NT2/D1 (cell line): ENCODE data around the gene NRCAM.
"Not testable (repeated sequence)": the region's sequence is repeated elsewhere in the genome, so short reads cannot be mapped to it uniquely, and the experiment has no call there.

Experiments
- DNase-seq: peaks from one replicate; pipeline ENCODE4 v3.0.0-alpha.2; 2011; ENCODE audit warnings: low read depth, low spot score
- H3K27me3 ChIP-seq: 2 replicates; pipeline ENCODE4 v1.6.0; 2011; ENCODE audit warnings: mild to moderate bottlenecking; ENCODE audit not compliant: insufficient read length, insufficient read depth
- H3K36me3 ChIP-seq: 2 replicates; pipeline ENCODE4 v1.6.1; 2011; ENCODE audit warnings: mild to moderate bottlenecking, low read length, mixed read lengths; ENCODE audit not compliant: insufficient read depth, insufficient read length
- H3K4me1 ChIP-seq: 2 replicates; pipeline ENCODE4 v1.5.1; 2011; ENCODE audit not compliant: insufficient read depth, insufficient read length
- H3K4me3 ChIP-seq: 2 replicates; pipeline ENCODE4 v1.5.1; 2011; ENCODE audit warnings: low read depth; ENCODE audit not compliant: insufficient read length
- H3K9ac ChIP-seq: 2 replicates; pipeline ENCODE4 v1.6.0; 2011; ENCODE audit warnings: low read depth; ENCODE audit not compliant: insufficient read length
- H3K9me3 ChIP-seq: 2 replicates; pipeline ENCODE4 v1.5.1; 2011; ENCODE audit warnings: mild to moderate bottlenecking, low read length; ENCODE audit not compliant: insufficient read depth
- SUZ12 ChIP-seq: IDR thresholded peaks from 2 replicates; pipeline ENCODE4 v1.6.1; 2011; ENCODE audit not compliant: insufficient read length, insufficient read depth; ENCODE audit errors: extremely low read depth
- YY1 ChIP-seq: IDR thresholded peaks from 2 replicates; pipeline ENCODE4 v1.6.1; 2011; ENCODE audit not compliant: insufficient read length, insufficient read depth
- ZNF274 ChIP-seq: IDR thresholded peaks from 2 replicates; pipeline ENCODE4 v1.6.1; 2011; ENCODE audit warnings: mild to moderate bottlenecking, low read depth, low read length

The NRCAM gene

GRCh38 chr7:108455998-108456677, at the start of gene NRCAM:
NRCAM (minus strand) TSS chr7:108456436; CDS start chr7:108240064, 216,372 bp downstream.
- no peaks in the 10 kb centered on the region for H3K36me3 ChIP-seq
- peak within 1 kb of the TSS; percentile 81 for H3K9ac ChIP-seq
- H3K4me3 ChIP-seq = peak within 1 kb of the TSS; percentile 71
- TF ChIP-seq SUZ12 (no peak), ZNF274 (no peak), YY1 (no peak)
- DNase-seq = peak; percentile 77
- H3K27me3 ChIP-seq = peaks cover 33% of the 10 kb centered on the region
- H3K4me1 ChIP-seq = no peaks in the 10 kb centered on the region
- no peaks in the 10 kb centered on the region for H3K9me3 ChIP-seq

- H3K9me3 ChIP-seq, H3K4me1 ChIP-seq, H3K27me3 ChIP-seq, H3K36me3 ChIP-seq, H3K4me3 ChIP-seq, DNase-seq, H3K9ac ChIP-seq: not testable (repeated sequence)
Observed at GRCh38 chr7:108504576-108504975, 48.3 kb upstream of the NRCAM start.

GRCh38 chr7:108503112-108504026, 47.1 kb upstream of the NRCAM start:
- no peaks in the 10 kb centered on the region for H3K27me3 ChIP-seq
- no peaks in the 10 kb centered on the region for H3K9me3 ChIP-seq
- H3K4me3 ChIP-seq = no peak overlapping the region
- no peak for TF ChIP-seq SUZ12
- TF ChIP-seq ZNF274 = no peak
- no peak for TF ChIP-seq YY1
- H3K4me1 ChIP-seq = no peaks in the 10 kb centered on the region
- no peak overlapping the region for H3K9ac ChIP-seq
- H3K36me3 ChIP-seq = no peaks in the 10 kb centered on the region
- no peak for DNase-seq

GRCh38 chr7:108499566-108499965, 43.3 kb upstream of the NRCAM start:
- no peak for DNase-seq
- no peaks in the 10 kb centered on the region for H3K27me3 ChIP-seq
- no peaks in the 10 kb centered on the region for H3K4me1 ChIP-seq
- no peaks in the 10 kb centered on the region for H3K36me3 ChIP-seq
- H3K9ac ChIP-seq = no peak overlapping the region
- H3K4me3 ChIP-seq = no peak overlapping the region
- H3K9me3 ChIP-seq = no peaks in the 10 kb centered on the region
- TF ChIP-seq ZNF274 = no peak
- no peak for TF ChIP-seq SUZ12
- no peak for TF ChIP-seq YY1

GRCh38 chr7:108498481-108498880, 42.2 kb upstream of the NRCAM start:
- H3K36me3 ChIP-seq = no peaks in the 10 kb centered on the region
- H3K9ac ChIP-seq = no peak overlapping the region
- no peak overlapping the region for H3K4me3 ChIP-seq
- DNase-seq = no peak
- TF ChIP-seq YY1 = no peak
- TF ChIP-seq ZNF274 = no peak
- TF ChIP-seq SUZ12 = no peak
- no peaks in the 10 kb centered on the region for H3K4me1 ChIP-seq
- no peaks in the 10 kb centered on the region for H3K27me3 ChIP-seq
- no peaks in the 10 kb centered on the region for H3K9me3 ChIP-seq

GRCh38 chr7:108497082-108497725, 41.0 kb upstream of the NRCAM start:
- no peak overlapping the region for H3K4me3 ChIP-seq
- no peaks in the 10 kb centered on the region for H3K4me1 ChIP-seq
- no peaks in the 10 kb centered on the region for H3K36me3 ChIP-seq
- TF ChIP-seq SUZ12 (no peak), ZNF274 (no peak), YY1 (no peak)
- DNase-seq = peak; percentile 43
- no peaks in the 10 kb centered on the region for H3K27me3 ChIP-seq
- H3K9ac ChIP-seq = no peak overlapping the region
- no peaks in the 10 kb centered on the region for H3K9me3 ChIP-seq

GRCh38 chr7:108492742-108493141, 36.5 kb upstream of the NRCAM start:
- H3K4me1 ChIP-seq = no peaks in the 10 kb centered on the region
- H3K9ac ChIP-seq = no peak overlapping the region
- H3K4me3 ChIP-seq = no peak overlapping the region
- H3K9me3 ChIP-seq = no peaks in the 10 kb centered on the region
- DNase-seq = no peak
- TF ChIP-seq YY1 (no peak), ZNF274 (no peak), SUZ12 (no peak)
- no peaks in the 10 kb centered on the region for H3K36me3 ChIP-seq
- H3K27me3 ChIP-seq = no peaks in the 10 kb centered on the region
